ENCODE data around the gene TMED4.

Gene TMED4

DNA sequence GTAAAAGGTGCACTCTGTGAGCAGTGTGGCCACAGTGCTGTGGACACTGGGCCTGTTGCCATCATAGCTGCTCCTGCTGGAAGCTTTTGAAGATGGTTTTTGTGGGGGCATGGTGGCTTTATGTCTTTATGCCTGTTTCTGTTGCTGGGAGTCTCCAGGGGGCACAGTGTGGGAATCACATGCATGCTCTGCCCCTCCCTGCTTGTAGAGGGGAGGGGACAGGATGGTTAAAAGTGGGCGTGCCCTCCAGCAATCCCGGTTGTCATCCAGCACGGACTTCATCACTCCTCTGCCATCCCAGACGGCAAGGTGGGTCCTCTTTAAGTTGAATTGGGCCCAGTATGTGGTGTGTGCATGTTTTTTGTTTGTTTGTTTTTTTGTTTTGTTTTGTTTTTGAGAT lies 44.6 kb upstream of the TMED4 start:
- H3K27ac ChIP-seq, result no peak overlapping the region
- intact Hi-C loops (cut with DNase I; ENCODE audit: low total_unique reads), result no loop called here
- peaks cover 0 to 7% (median 1%) of the 10 kb centered on the region in 4 donors for H3K4me1 ChIP-seq
- TF ChIP-seq, protein P1, sequence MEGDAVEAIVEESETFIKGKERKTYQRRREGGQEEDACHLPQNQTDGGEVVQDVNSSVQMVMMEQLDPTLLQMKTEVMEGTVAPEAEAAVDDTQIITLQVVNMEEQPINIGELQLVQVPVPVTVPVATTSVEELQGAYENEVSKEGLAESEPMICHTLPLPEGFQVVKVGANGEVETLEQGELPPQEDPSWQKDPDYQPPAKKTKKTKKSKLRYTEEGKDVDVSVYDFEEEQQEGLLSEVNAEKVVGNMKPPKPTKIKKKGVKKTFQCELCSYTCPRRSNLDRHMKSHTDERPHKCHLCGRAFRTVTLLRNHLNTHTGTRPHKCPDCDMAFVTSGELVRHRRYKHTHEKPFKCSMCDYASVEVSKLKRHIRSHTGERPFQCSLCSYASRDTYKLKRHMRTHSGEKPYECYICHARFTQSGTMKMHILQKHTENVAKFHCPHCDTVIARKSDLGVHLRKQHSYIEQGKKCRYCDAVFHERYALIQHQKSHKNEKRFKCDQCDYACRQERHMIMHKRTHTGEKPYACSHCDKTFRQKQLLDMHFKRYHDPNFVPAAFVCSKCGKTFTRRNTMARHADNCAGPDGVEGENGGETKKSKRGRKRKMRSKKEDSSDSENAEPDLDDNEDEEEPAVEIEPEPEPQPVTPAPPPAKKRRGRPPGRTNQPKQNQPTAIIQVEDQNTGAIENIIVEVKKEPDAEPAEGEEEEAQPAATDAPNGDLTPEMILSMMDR (IDR thresholded peaks at IDR 0.05), result no peak
- H3K27me3 ChIP-seq, result no peaks in the 10 kb centered on the region
- H3K9me3 ChIP-seq, result no peaks in the 10 kb centered on the region
- peaks cover 22 to 37% (median 26%) of the 10 kb centered on the region in 3 donors for H3K36me3 ChIP-seq
- no peak overlapping the region for H3K4me3 ChIP-seq
- DNase-seq, result no peak

DNA sequence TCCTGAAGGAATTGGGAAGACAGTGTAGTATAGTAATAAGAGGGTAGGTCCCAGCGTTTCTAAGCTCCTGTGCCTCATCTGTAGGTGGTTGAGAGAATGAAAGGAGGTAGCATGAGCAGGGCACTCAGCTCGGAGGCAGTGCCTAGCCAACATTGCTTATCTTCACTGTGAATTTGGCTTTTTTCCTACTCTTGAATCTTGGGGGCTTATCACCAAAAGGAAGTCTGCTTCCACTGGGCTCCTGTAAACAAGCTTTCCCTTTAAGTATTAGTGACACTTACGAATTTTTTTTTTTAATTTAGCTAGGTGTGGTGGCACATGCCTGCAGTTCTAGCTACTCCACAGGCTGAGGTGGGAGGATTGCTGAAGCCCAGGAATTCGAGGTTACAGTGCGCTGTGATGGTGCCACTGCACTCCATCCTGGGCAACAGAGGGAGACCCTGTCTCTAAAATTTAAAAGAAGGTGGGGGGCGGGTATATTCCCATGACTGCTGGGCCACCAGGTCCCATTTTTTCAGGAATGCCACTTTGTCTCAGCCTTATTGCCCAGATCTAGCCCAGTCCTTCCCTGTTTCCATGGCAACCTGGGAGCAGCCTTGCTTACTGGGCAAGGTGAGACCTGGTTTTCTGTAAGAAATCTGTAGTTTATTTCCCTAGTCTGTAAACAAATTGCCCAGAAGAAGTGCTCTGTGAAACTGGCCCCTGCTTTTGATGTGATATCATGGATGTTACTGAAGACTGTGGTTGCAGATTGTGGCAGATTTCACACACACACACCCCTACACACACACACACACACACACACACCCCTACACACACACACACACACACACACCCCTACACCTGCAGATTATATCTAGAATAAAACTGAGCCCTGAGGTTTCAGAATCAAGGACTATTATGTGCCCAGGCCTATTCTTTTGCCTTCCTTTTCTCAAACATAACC lies 43.8 kb upstream of the TMED4 start:
- peaks cover 22 to 37% (median 26%) of the 10 kb centered on the region in 3 donors for H3K36me3 ChIP-seq
- H3K4me1 ChIP-seq, result peaks cover 0 to 7% (median under 1%) of the 10 kb centered on the region in 4 donors
- H3K9me3 ChIP-seq, result no peaks in the 10 kb centered on the region
- no peak overlapping the region for H3K4me3 ChIP-seq
- intact Hi-C loops (cut with DNase I; ENCODE audit: low total_unique reads), result no loop called here
- no peaks in the 10 kb centered on the region for H3K27me3 ChIP-seq
- TF ChIP-seq, protein P1 (IDR thresholded peaks at IDR 0.05), result no peak
- H3K27ac ChIP-seq, result no peak overlapping the region
- DNase-seq, result no peak

DNA sequence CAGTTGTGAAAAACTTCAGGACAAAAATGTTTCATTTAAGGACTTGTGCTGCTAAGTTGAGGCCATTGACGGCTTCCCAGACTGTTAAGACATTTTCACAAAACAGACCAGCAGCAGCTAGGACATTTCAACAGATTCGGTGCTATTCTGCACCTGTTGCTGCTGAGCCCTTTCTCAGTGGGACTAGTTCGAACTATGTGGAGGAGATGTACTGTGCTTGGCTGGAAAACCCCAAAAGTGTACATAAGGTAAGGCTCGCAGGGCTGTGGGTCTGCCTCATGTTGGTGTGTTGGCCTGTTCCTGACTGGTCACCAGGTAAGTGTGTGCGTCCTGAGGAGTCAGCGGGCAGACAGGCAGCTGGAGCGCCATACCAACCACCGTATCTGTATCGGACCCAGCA lies 42.3 kb upstream of the TMED4 start:
- peaks cover 0 to 7% (median under 1%) of the 10 kb centered on the region in 4 donors for H3K4me1 ChIP-seq
- H3K27me3 ChIP-seq, result no peaks in the 10 kb centered on the region
- no peak overlapping the region for H3K4me3 ChIP-seq
- H3K9me3 ChIP-seq, result no peaks in the 10 kb centered on the region
- DNase-seq, result no peak
- H3K27ac ChIP-seq, result no peak overlapping the region
- TF ChIP-seq, protein P1 (IDR thresholded peaks at IDR 0.05), result no peak
- intact Hi-C loops (cut with DNase I; ENCODE audit: low total_unique reads), result no loop called here
- H3K36me3 ChIP-seq, result peaks cover 22 to 33% (median 23%) of the 10 kb centered on the region in 3 donors

DNA sequence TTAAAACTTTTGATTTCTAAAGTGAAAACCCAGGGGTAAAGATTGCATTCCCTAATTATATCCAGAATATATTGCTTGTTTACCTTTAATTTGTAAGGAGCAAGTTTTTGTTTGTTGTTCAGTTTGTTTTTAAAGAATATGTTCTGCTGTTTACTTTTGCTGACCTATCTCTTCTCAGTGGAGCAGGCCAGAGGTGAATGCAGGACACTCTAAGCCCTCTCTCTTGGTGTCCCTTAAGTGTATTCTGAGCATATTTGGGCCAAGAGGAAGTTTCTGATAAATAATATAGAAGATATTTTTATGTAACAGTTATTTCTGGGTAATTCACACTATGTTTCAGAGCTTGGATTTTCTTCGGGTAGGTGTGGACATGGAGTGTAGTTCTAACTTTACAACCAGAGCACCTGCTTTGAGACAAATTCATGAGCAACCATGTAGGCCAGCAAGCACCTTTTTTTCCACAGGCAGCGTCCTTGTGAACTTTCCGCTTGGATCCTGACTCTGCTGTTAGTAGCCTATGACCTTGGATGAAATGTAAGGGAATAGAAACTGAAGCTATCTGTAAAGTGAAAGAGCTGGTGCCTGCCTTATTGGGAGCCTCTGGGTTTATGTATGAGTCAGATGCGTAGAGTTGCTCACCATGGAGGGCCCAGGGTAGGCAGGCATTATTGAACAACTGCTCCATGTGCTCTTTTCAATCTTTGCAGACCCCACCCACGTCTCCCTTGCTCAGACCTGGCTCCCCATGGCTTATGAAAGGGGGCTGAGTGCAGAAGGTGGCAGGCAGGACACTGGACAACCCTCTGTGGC lies 40.5 kb upstream of the TMED4 start:
- no peak for DNase-seq
- Histone ChIP-seq H3K36me3 (peaks cover 22 to 33% (median 27%) of the 10 kb centered on the region in 3 donors), H3K4me1 (peaks cover 0 to 10% (median 5%) of the 10 kb centered on the region in 4 donors), H3K9me3 (no peaks in the 10 kb centered on the region), H3K27me3 (no peaks in the 10 kb centered on the region), H3K4me3 (no peak overlapping the region), H3K27ac (no peak overlapping the region)
- TF ChIP-seq, protein P1 (IDR thresholded peaks at IDR 0.05), result no peak
- intact Hi-C loops (cut with DNase I; ENCODE audit: low total_unique reads), result no loop called here

DNA sequence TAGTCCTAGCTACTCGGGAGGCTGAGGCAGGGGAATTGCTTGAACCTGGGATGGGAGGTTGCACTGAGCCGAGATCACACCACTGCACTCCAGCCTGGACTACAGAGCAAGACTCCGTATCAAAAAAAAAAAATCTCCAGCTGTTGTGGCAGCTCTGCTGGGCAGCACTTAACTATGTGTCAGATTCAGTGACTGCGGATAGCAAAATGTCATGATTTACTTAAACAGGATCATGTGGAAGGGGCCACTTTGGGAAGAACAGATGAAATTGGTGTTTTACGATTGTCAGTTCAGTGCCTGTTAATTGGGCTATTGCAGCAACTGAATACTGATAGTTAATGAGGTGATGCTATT lies 39.7 kb upstream of the TMED4 start:
- peaks cover 19 to 25% (median 23%) of the 10 kb centered on the region in 3 donors for H3K36me3 ChIP-seq
- intact Hi-C loops (cut with DNase I; ENCODE audit: low total_unique reads), result no loop called here

More for the DNA sequence above, 39.7 kb upstream of the TMED4 start:
- Histone ChIP-seq H3K4me1 (peaks cover 0 to 10% (median 5%) of the 10 kb centered on the region in 4 donors), H3K9me3 (no peaks in the 10 kb centered on the region), H3K27ac (no peak overlapping the region), H3K27me3 (no peaks in the 10 kb centered on the region), H3K4me3 (no peak overlapping the region)
- TF ChIP-seq, protein P1 (IDR thresholded peaks at IDR 0.05), result no peak
- no peak for DNase-seq

Measured in tibial artery (tissue), 4 donors.